Measurements from ENCODE around the gene AGPAT4. TPM values are rescaled to one million over a fixed set of nuclear protein-coding genes. Genes with fewer than 3 reads are reported as not detected.

The AGPAT4 gene
- total RNA-seq, 2 experiments from 2014 or later: 0.95 to 1.3 TPM

GRCh38 chr6:161235776-161236633, 37.9 kb downstream of the AGPAT4 start:
- Histone ChIP-seq H3K36me3 (ENCODE audit: insufficient read depth, low read length) (no peaks in the 10 kb centered on the region), H2AFZ (ENCODE audit: low read length) (no peak overlapping the region), H3K4me2 (ENCODE audit: low read length) (no peak overlapping the region), H3K9me2 (ENCODE audit: insufficient read depth, low read length) (no peaks in the 10 kb centered on the region), H3K27ac (ENCODE audit: low read depth, low read length, poor library complexity, severe bottlenecking) (no peak overlapping the region), H3K79me2 (ENCODE audit: insufficient read depth, low read depth, low read length) (no peaks in the 10 kb centered on the region), H3K4me1 (ENCODE audit: insufficient read depth, low read length, poor library complexity, severe bottlenecking) (no peaks in the 10 kb centered on the region), H3K4me3 (ENCODE audit: low read depth, low read length, poor library complexity, severe bottlenecking) (no peak overlapping the region), H4K20me1 (ENCODE audit: insufficient read depth, low read length) (no peaks in the 10 kb centered on the region), H3K9me3 (ENCODE audit: low read length) (no peaks in the 10 kb centered on the region)
- TF ChIP-seq EZH2phosphoT487 (IDR thresholded peaks at IDR 0.05; ENCODE audit: borderline replicate concordance, low read depth, low read length): no peak
- TF ChIP-seq CTCF (conservative IDR thresholded peaks at IDR 0.05; ENCODE audit: low read length): no peak
- intact Hi-C loops (cut with micrococcal nuclease; ENCODE audit: unreplicated experiment): no loop called here
- DNase-seq (ENCODE audit: low spot score): no peak
- BruUV-seq (replicated peaks): no TSS peak
- ChIA-PET CTCF (ENCODE audit: unreplicated experiment) (no interaction called here), POLR2A (interaction anchor here (0.6 kb wide), 2 partner anchors 11 to 17 kb away, joined by 3 to 4 read pairs; no protein-coding TSS in a partner anchor)

GRCh38 chr6:161233986-161234661, 39.7 kb downstream of the AGPAT4 start:
- BruUV-seq (replicated peaks): no TSS peak
- intact Hi-C loops (cut with micrococcal nuclease; ENCODE audit: unreplicated experiment): no loop called here
- Histone ChIP-seq H3K4me1 (ENCODE audit: insufficient read depth, low read length, poor library complexity, severe bottlenecking) (no peaks in the 10 kb centered on the region), H3K9me2 (ENCODE audit: insufficient read depth, low read length) (no peaks in the 10 kb centered on the region), H2AFZ (ENCODE audit: low read length) (no peak overlapping the region), H3K4me3 (ENCODE audit: low read depth, low read length, poor library complexity, severe bottlenecking) (no peak overlapping the region), H3K9me3 (ENCODE audit: low read length) (no peaks in the 10 kb centered on the region), H3K36me3 (ENCODE audit: insufficient read depth, low read length) (no peaks in the 10 kb centered on the region), H3K27ac (ENCODE audit: low read depth, low read length, poor library complexity, severe bottlenecking) (no peak overlapping the region), H4K20me1 (ENCODE audit: insufficient read depth, low read length) (no peaks in the 10 kb centered on the region), H3K79me2 (ENCODE audit: insufficient read depth, low read depth, low read length) (no peaks in the 10 kb centered on the region), H3K4me2 (ENCODE audit: low read length) (no peak overlapping the region)
- ChIA-PET CTCF (ENCODE audit: unreplicated experiment) (no interaction called here), POLR2A (interaction anchor here (1.2 kb wide), 1 partner anchor 35 kb away, joined by 3 read pairs; no protein-coding TSS in a partner anchor)
- TF ChIP-seq CTCF (conservative IDR thresholded peaks at IDR 0.05; ENCODE audit: low read length) (no peak), EZH2phosphoT487 (IDR thresholded peaks at IDR 0.05; ENCODE audit: borderline replicate concordance, low read depth, low read length) (no peak)
- DNase-seq (ENCODE audit: low spot score): no peak
